Trophoblast cell (in vitro differentiated cells and primary cell): ENCODE data around the gene IQGAP1.

Experiments used
- DNase-seq, 2 donors: peaks; one replicate each; pipeline ENCODE4 v3.0.0-alpha.2; 2016
- H2AFZ ChIP-seq: 2 replicates; pipeline ENCODE4 v1.6.1; 2013; ENCODE audit warnings: low read length, moderate library complexity, mild to moderate bottlenecking; ENCODE audit not compliant: insufficient read depth, poor library complexity
- H2AK5ac ChIP-seq: 2 replicates; pipeline ENCODE4 v1.6.1; 2013; ENCODE audit warnings: mild to moderate bottlenecking, low read length
- H2BK120ac ChIP-seq: 2 replicates; pipeline ENCODE4 v1.6.1; 2013; ENCODE audit warnings: low read length, mild to moderate bottlenecking, moderate library complexity; ENCODE audit not compliant: insufficient read depth, poor library complexity
- H2BK12ac ChIP-seq: 2 replicates; pipeline ENCODE4 v1.6.1; 2013; ENCODE audit warnings: mild to moderate bottlenecking, low read length, moderate library complexity
- H2BK5ac ChIP-seq: 2 replicates; pipeline ENCODE4 v1.6.1; 2013; ENCODE audit warnings: low read length, low read depth, moderate library complexity, mild to moderate bottlenecking; ENCODE audit not compliant: poor library complexity
- H3K14ac ChIP-seq: 2 replicates; pipeline ENCODE4 v1.6.1; 2013; ENCODE audit warnings: mild to moderate bottlenecking, low read length
- H3K18ac ChIP-seq: 2 replicates; pipeline ENCODE4 v1.6.1; 2013; ENCODE audit warnings: mild to moderate bottlenecking, low read length
- H3K23ac ChIP-seq: 2 replicates; pipeline ENCODE4 v1.6.1; 2013; ENCODE audit warnings: low read length
- H3K27ac ChIP-seq: 2 replicates; pipeline ENCODE4 v1.5.1; 2013; ENCODE audit warnings: low read depth, mild to moderate bottlenecking, inconsistent platforms, low read length, moderate library complexity
- H3K27me3 ChIP-seq: 2 replicates; pipeline ENCODE4 v1.6.1; 2013; ENCODE audit warnings: inconsistent platforms, mild to moderate bottlenecking, low read length, moderate library complexity; ENCODE audit not compliant: insufficient read depth
- H3K36me3 ChIP-seq, 2 experiments: 1 replicate in 1 of 2; 2 replicates in 1 of 2; pipeline ENCODE4 v1.6.1; 2013; ENCODE audit warnings: low read length in 2 of 2, mild to moderate bottlenecking in 2 of 2, moderate library complexity in 1 of 2; ENCODE audit not compliant: insufficient read depth in 2 of 2, control insufficient read depth in 1 of 2
- H3K4ac ChIP-seq: 2 replicates; pipeline ENCODE4 v1.6.1; 2013; ENCODE audit warnings: low read depth, mild to moderate bottlenecking, low read length, moderate library complexity
- H3K4me1 ChIP-seq, 2 experiments: 1 replicate in 1 of 2; 2 replicates in 1 of 2; pipeline ENCODE4 v1.6.1; 2013; ENCODE audit warnings: low read length in 2 of 2, mild to moderate bottlenecking in 2 of 2, moderate library complexity in 1 of 2; ENCODE audit not compliant: insufficient read depth in 2 of 2, control insufficient read depth in 1 of 2
- H3K4me2 ChIP-seq: 2 replicates; pipeline ENCODE4 v1.6.1; 2013; ENCODE audit warnings: inconsistent platforms, mild to moderate bottlenecking, low read length, moderate library complexity
- H3K4me3 ChIP-seq: 2 replicates; pipeline ENCODE4 v1.5.1; 2013; ENCODE audit warnings: mild to moderate bottlenecking, low read depth, low read length, inconsistent platforms
- H3K79me1 ChIP-seq: one replicate; pipeline ENCODE4 v1.6.1; 2013; ENCODE audit warnings: low read length
- H3K79me2 ChIP-seq: 2 replicates; pipeline ENCODE4 v1.6.1; 2013; ENCODE audit warnings: low read length, mild to moderate bottlenecking; ENCODE audit not compliant: control insufficient read depth, insufficient read depth, poor library complexity
- H3K9ac ChIP-seq: 2 replicates; pipeline ENCODE4 v1.6.1; 2013; ENCODE audit warnings: mild to moderate bottlenecking, low read length
- H3K9me3 ChIP-seq: 2 replicates; pipeline ENCODE4 v1.6.1; 2013; ENCODE audit warnings: low read depth, mild to moderate bottlenecking, control low read depth, inconsistent platforms, low read length; ENCODE audit not compliant: insufficient read depth
- H4K12ac ChIP-seq: 2 replicates; pipeline ENCODE4 v1.6.1; 2013; ENCODE audit warnings: low read depth, mild to moderate bottlenecking, low read length, moderate library complexity
- H4K8ac ChIP-seq: 2 replicates; pipeline ENCODE4 v1.6.1; 2013; ENCODE audit warnings: low read depth, mild to moderate bottlenecking, low read length, moderate library complexity
- H4K91ac ChIP-seq: one replicate; pipeline ENCODE4 v1.6.1; 2013; ENCODE audit warnings: low read depth, mild to moderate bottlenecking, low read length, moderate library complexity
- WGBS: extraction: QIAGEN DNeasy Blood & Tissue Kit; methylation state at CpG from one replicate; pipeline ENCODE4 v1.1.7; 2013; ENCODE audit warnings: missing lambda C conversion rate; ENCODE audit not compliant: insufficient read length, insufficient coverage; ENCODE audit errors: extremely low coverage; 5-methylcytosine and 5-hydroxymethylcytosine counted together

The IQGAP1 gene

GRCh38 chr15:90471769-90472168 lies 83.7 kb downstream of the IQGAP1 start:
- Histone ChIP-seq H3K4me1 (no peaks in the 10 kb centered on the region), H4K91ac (no peak overlapping the region), H3K79me2 (no peaks in the 10 kb centered on the region), H3K9me3 (no peaks in the 10 kb centered on the region), H3K23ac (no peak overlapping the region), H2BK120ac (no peak overlapping the region), H3K4ac (no peak overlapping the region), H3K4me2 (no peak overlapping the region), H3K79me1 (no peaks in the 10 kb centered on the region), H3K27me3 (no peaks in the 10 kb centered on the region), H4K8ac (no peak overlapping the region), H3K4me3 (no peak overlapping the region), H2AFZ (no peak overlapping the region), H4K12ac (no peak overlapping the region), H2AK5ac (no peak overlapping the region), H3K9ac (no peak overlapping the region), H2BK5ac (no peak overlapping the region), H2BK12ac (no peak overlapping the region), H3K36me3 (peaks cover 23 to 50% of the 10 kb centered on the region in 2 experiments), H3K27ac (no peak overlapping the region), H3K18ac (no peak overlapping the region), H3K14ac (no peak overlapping the region)
- DNase-seq, result no peak
- no CpG with 5 or more reads among the region's 4 CpGs for WGBS

- WGBS, result no CpG with 5 or more reads among the region's 8 CpGs
- no peak overlapping the region for H2AK5ac ChIP-seq
- H2BK12ac ChIP-seq, result peak overlapping the region; percentile 60
- H3K4me2 ChIP-seq, result no peak overlapping the region
- H2BK5ac ChIP-seq, result no peak overlapping the region
- H2BK120ac ChIP-seq, result peak overlapping the region; percentile 29
- H3K9me3 ChIP-seq, result no peaks in the 10 kb centered on the region
- H3K4ac ChIP-seq, result no peak overlapping the region
- no peak overlapping the region for H3K14ac ChIP-seq
- peaks cover 25 to 37% of the 10 kb centered on the region in 2 experiments for H3K36me3 ChIP-seq
- H3K23ac ChIP-seq, result no peak overlapping the region
- peaks cover 19% of the 10 kb centered on the region for H3K79me1 ChIP-seq
- H3K18ac ChIP-seq, result no peak overlapping the region
- DNase-seq, result no peak
- peak overlapping the region; percentile 55 for H4K91ac ChIP-seq
- no peak overlapping the region for H3K9ac ChIP-seq
- H4K12ac ChIP-seq, result no peak overlapping the region
- peaks cover 18 to 19% of the 10 kb centered on the region in 2 experiments for H3K4me1 ChIP-seq
- no peak overlapping the region for H4K8ac ChIP-seq
- H3K27ac ChIP-seq, result peak overlapping the region; percentile 81
- H3K4me3 ChIP-seq, result no peak overlapping the region
- H3K27me3 ChIP-seq, result no peaks in the 10 kb centered on the region
- peaks cover 3% of the 10 kb centered on the region for H3K79me2 ChIP-seq
- H2AFZ ChIP-seq, result no peak overlapping the region
Observed at GRCh38 chr15:90478846-90479481, 90.9 kb downstream of the IQGAP1 start.

DNA sequence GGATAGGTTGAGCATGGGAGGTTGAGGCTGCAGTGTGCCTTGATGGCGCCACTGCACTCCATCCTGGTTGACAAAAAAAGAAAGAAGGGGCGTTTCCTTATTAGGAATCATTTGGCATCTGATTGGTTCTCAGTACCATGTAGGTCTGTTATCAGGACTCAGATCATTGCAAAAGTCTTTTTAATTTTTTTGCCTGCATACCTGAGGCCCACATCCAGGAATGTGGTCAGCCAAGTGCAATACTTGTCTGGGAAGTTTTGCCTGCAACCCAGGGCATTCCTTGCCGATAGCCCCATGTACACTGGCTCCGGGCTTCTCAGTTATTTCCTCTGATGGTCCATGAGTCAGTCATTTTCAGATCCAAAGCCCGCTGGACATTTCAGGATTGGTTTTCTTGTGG lies 91.6 kb downstream of the IQGAP1 start:
- Histone ChIP-seq H3K4me1 (peaks cover 18 to 19% of the 10 kb centered on the region in 2 experiments), H3K36me3 (peaks cover 24 to 34% of the 10 kb centered on the region in 2 experiments), H3K27ac (peak overlapping the region; percentile 98), H3K79me2 (peaks cover 3% of the 10 kb centered on the region), H3K18ac (no peak overlapping the region), H2BK12ac (no peak overlapping the region), H4K91ac (peak overlapping the region; percentile 83), H2BK5ac (peak overlapping the region; percentile 92), H2AFZ (no peak overlapping the region), H3K9me3 (no peaks in the 10 kb centered on the region), H4K12ac (no peak overlapping the region), H3K79me1 (peaks cover 19% of the 10 kb centered on the region), H3K9ac (no peak overlapping the region), H4K8ac (peak overlapping the region; percentile 33), H3K14ac (no peak overlapping the region), H3K27me3 (no peaks in the 10 kb centered on the region), H3K4me3 (no peak overlapping the region), H3K23ac (no peak overlapping the region), H3K4ac (no peak overlapping the region), H2BK120ac (peak overlapping the region; percentile 90), H2AK5ac (no peak overlapping the region), H3K4me2 (peak overlapping the region; percentile 24)
- DNase-seq, result peak; percentile 97 to 99
- WGBS, result no CpG with 5 or more reads among the region's 5 CpGs

- H3K4me3 ChIP-seq, result no peak overlapping the region
- peak overlapping the region; percentile 52 for H4K91ac ChIP-seq
- peak overlapping the region; percentile 65 for H4K12ac ChIP-seq
- peak overlapping the region; percentile 88 for H3K18ac ChIP-seq
- peaks cover 18 to 19% of the 10 kb centered on the region in 2 experiments for H3K4me1 ChIP-seq
- H3K79me2 ChIP-seq, result peaks cover 3% of the 10 kb centered on the region
- H2BK5ac ChIP-seq, result peak overlapping the region; percentile 86
- WGBS, result no CpG with 5 or more reads among the region's 3 CpGs
- peak overlapping the region; percentile 96 for H2AK5ac ChIP-seq
- no peaks in the 10 kb centered on the region for H3K9me3 ChIP-seq
- H3K79me1 ChIP-seq, result peaks cover 19% of the 10 kb centered on the region
- H2BK12ac ChIP-seq, result peak overlapping the region; percentile 93
- peak overlapping the region; percentile 50 for H3K4ac ChIP-seq
- H3K27ac ChIP-seq, result peak overlapping the region; percentile 32
- H4K8ac ChIP-seq, result peak overlapping the region; percentile 73
- H3K14ac ChIP-seq, result peak overlapping the region; percentile 77
- H3K23ac ChIP-seq, result no peak overlapping the region
- H3K9ac ChIP-seq, result no peak overlapping the region
- H3K36me3 ChIP-seq, result peaks cover 24 to 30% of the 10 kb centered on the region in 2 experiments
- peak overlapping the region; percentile 90 for H2BK120ac ChIP-seq
- no peak for DNase-seq
- no peak overlapping the region for H3K4me2 ChIP-seq
- no peak overlapping the region for H2AFZ ChIP-seq
- H3K27me3 ChIP-seq, result no peaks in the 10 kb centered on the region
Observed at GRCh38 chr15:90481023-90481422, 93.0 kb downstream of the IQGAP1 start.
